GM18507 (cell line): Measurements from ENCODE around the gene DNAH10.

Experiments
- DNase-seq: peaks from one replicate; pipeline ENCODE4 v3.0.0; 2011; ENCODE audit warnings: low read depth; ENCODE audit not compliant: insufficient read length; ENCODE audit errors: extremely low spot score
- FAIRE-seq: peaks from 2 replicates; lab custom pipeline; 2011; peaks lifted over from hg19 to GRCh38; lab: Jason Lieb, UNC

DNAH10 gene

DNA sequence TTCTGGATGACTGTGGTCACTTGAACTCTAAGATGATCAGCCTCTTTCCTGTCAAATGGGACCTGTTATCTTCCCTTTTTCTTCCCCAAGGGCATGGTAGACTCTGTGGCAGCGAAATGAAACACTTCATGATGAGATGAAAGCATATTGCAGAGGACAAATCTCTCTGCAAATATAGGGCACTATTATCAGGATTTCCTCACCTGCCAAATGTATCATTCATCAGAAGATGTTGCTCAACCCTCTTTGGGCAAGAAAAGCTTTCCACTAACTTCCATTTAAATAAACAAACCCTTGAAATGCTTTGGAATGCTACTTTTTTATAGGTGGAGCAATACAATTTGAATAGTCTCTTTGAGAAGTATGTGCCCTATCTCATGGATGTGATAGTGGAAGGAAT, 105.0 kb downstream of the DNAH10 start:
- FAIRE-seq (no peak), DNase-seq (no peak)

DNA sequence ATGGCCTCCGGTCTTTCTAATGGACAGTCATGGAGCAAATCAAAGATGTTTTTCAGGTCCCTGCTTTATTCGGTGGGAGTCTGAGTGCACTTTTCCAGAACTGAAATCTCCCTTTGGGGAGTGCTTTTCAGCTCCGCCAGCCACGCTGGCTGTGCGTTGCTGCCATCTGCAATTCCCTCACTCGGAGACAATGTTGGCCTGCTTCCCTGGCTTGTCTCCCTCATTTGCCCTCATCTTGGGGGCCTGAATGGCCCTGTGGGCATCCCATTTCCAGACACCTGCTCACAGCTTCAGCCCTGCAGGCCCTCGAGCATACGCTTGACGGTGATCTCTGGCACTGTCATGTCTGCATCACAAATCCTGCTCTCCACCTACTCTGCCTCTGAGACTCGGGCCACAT, 106.7 kb downstream of the DNAH10 start:
- no peak for FAIRE-seq
- no peak for DNase-seq

DNA sequence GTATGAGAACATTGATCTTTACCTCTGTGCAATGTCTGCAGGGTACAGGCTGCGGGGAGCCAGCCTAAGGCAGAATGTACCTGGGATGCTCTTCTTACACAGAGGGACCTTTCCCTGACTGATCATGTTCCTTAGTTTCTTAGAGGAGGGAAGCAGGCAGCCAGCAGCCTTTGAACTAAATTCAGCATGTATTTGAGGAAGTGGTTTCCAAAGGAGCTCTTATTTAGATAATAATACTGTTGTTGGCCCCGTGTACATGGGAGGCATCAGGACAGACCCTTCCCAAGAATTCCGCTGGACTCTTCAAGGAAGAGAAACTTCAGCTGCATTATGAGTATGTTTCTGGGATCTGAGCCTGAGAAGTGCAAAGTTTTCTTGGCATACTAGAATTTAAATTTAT, 111.7 kb downstream of the DNAH10 start:
- no peak for DNase-seq
- FAIRE-seq, result no peak

DNA sequence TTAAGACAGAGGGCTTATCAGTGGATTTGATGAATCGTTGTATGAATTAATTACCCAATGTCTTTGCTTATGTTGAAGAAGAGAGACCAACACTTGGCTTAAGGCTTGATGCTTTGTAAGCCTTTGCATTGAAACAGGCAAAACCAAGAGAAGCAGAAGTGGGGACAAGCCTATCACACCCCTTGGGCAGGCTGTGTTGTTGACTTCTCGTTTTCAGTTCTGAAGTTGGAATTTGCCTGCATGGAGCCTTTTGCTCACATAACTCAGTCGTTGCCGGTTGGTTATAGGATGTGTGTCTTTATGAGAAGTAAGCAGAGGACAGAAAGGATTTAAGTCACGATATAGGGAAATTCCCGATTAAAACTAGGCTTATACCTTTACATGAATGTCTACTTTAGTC, 115.9 kb downstream of the DNAH10 start:
- DNase-seq (no peak), FAIRE-seq (peak; percentile 33)

DNA sequence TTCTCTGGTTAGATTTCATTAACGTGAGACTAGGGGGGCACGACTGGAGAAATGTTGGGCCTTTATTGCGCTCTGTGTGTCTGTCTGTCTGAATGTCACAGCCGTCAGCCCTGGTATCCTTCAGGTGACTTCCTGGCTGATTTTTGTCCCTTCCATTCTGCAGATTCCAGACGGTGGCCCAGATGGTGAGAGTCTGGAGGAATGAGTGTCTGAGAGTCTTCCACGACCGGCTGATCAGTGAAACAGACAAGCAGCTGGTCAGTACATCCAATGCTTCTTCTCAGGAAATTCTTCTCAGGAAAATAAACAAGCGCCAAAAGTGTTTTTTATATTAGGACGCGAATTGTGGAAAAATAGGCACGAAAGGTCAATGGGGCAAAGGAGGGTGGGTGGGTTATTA, 117.0 kb downstream of the DNAH10 start:
- DNase-seq (no peak), FAIRE-seq (no peak)

DNA sequence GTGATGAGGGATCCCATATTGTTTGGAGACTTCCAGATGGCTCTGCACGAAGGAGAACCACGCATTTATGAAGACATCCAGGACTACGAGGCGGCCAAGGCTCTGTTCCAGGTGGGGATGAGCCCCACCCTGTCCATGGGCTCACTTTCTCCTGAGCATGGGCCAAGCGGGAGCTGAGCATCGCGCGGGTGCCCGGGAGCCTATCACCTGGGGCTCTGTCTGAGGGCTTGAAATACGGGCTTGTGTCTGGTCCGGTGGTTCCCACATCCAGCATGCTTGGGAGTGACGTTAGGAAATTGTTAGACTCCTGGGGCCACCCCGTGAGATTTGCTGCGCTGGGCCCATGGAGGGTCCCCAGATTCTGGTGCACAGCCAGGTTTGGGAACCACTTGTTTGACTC, 117.6 kb downstream of the DNAH10 start:
- DNase-seq, result no peak
- FAIRE-seq, result no peak

DNA sequence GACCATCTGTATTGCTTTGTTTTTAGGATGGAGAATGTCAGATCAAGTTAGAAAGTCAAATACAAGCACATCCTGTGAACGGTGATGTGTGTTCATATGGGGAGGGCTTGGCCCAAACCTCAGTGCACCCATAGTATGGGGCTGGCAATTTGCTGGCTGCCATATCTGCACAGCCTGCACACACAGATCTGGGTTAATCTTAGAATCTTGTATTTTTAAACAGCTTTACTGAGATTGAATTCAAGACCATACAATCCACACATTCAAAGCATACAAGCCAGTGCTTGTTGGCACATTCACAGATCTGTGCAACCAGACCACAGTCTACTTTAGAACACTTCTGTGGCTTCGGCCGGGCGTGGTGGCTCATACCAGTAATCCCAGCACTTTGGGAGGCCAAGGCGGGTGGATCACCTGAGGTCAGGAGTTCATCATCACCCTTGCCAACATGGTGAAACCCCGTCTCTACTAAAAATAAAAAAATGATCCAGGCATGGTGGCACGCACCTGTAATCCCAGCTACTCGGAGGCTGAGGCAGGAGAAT, 120.1 kb downstream of the DNAH10 start:
- FAIRE-seq (no peak), DNase-seq (no peak)

DNA sequence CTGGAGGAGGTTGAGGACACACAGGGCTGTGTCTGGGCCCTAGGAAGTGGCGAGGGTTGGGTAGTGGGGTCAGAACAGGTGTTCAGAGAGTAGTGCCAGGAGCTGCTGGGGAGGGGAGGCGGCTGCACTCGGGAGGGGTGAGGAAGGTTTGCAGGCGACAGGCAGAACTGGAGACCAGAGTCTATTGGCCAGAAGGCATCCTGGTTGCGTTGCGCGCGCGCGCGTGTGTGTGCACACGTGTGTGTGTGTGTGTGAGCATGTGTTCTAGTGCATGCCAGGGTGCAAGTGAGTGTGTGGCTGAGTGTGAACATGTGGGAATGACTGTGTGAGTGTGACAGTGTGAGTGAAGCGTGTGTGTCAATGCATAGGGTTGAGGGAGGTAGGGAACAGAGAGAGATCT, 124.2 kb downstream of the DNAH10 start:
- DNase-seq (no peak), FAIRE-seq (no peak)

DNA sequence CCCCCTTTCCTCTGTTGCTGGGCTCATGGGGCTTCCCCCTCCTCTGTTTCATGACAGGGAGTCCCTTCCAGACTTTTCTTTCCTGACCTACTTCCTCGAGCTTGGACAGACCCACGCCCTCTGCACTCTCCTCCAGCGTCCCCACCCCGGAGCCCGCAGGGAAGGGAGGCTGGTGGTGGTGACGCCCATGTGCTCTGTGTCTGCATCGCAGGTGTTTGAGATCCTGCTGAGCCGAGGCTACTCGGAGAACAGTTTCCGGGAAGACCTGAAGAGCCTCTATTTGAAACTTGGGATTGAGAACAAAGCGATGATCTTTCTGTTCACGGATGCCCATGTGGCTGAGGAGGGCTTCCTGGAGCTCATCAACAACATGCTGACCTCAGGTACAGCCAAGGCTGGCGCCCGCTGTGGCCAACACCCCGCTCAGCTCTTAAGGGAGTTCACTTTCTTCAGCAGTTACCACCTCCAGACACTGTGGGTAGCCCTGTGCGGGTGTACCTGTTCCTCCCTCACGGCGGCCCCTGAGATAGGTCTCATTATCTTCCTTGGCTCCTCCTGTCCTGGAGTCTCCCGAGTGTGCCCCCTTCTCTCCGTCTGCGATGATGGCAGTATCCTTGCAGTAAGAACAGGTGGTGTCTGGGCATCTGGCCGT, 125.0 kb downstream of the DNAH10 start:
- FAIRE-seq (no peak), DNase-seq (no peak)

DNA sequence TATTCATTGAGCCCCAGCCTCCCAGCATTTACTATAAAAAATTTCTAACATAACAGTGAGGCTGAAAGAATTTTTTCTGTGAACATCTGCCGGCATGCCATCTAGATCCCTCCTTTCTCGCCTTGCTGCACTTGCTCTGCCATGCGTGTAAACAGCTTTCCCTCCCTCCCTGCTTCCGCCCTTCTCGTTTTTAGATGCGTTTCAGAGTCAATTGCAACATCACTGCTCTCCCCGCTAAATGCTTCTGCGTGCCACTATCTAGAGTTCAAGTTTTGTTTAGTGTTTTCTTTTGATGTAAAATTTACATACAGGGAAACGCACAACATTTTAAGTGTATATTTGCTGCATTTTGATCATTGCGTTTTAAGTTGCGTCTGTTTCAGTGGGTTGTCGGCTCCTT, 126.9 kb downstream of the DNAH10 start:
- FAIRE-seq (no peak), DNase-seq (no peak)

DNA sequence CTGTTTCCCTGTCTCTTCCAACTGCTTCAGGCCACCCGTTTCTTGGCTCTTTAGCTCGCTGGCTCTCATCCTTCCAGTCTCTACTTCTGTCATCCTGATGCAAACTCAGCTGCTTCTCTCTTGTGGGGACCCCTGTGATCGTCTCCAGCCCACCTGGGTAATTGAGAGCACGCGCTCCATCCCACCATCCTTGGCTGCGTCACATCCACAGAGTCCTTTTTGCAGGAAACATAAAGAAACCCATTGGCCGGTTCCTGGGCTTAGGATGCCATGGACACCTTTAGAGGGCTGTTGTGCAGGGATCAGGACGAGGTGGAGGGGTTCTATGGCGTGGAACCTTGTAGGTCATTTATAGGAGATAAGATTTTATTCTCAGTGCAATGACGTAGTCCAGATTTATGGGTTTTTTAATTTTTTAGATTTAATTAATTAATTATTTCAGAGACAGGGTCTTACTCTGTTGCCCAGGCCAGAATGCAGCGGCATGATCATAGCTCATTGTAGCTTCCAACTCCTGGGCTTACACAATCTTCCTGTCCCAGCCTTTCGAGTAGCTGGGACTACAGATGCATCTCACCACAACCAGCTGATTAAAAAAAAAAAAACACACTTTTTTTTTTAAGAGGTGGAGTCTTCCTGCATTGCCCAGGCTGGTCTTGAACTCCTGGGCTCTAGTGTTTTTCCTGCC, 127.9 kb downstream of the DNAH10 start:
- FAIRE-seq (no peak), DNase-seq (no peak)

DNA sequence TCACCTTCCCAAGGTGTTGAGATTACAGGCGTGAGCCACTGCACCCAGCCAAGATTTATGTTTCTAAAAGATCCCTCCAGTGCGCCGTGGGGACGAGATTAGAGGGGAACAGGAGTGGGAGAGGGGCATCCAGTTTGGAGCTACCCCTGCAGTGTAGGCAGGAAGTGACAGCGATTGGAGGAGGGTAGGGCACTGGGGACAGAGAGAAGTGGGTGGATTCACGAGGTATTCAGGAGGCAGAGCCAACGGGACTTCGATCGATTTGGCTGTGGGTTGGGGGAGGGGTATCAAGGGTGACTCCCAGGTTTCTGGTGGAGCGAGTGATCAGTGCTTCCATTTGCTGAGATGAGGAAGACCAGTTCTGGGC, 128.4 kb downstream of the DNAH10 start:
- FAIRE-seq (no peak), DNase-seq (no peak)

DNA sequence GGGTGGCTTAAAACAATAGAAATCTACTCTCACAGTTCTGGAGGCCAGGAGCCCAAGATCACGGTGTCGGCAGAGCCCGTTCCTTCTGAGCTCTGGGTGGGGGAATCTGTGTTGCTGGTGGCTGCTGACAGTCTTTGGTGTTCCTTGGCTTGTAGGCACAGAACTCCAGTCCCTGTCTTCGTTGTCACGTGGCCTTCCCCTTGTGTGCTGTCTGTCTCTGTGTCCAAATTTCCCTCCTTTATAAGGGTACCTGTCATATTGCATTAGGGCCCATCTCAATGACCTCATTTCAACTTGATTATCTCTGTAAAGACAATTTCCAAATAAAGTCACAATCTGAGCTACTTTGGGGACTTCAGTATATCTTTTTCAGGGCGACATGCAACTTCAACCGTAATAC, 128.9 kb downstream of the DNAH10 start:
- FAIRE-seq (no peak), DNase-seq (no peak)

DNA sequence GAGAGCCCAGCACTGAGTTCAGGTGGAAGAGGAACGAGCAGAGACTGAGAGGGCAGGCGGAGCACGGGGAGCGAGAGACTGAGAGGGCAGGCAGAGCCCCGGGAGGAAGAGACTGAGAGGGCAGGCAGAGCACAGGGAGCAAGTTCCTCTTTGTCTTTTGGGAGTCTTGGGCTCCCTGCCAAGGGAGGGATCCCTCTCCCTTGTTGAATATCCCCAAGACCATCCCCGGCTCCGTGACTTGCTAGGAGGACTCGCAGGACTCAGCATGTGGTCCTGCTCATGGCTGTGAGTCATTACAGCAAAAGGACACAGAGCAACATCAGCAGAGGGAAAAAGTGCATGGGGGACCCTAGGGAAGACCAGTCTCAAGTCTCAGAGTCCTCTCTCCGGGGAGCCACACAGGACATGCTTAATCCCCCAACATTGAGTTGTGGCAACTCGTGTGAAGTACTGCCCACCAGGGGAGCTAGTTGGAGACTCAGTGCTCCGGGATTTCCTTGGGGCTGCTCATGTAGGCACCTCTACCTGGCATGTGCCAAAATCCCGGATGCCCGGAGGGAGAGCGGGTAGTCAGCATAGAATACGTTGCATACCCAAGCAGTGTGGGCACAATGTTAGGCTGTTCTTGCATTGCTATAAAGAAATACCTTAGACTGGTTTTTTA, 129.5 kb downstream of the DNAH10 start:
- no peak for FAIRE-seq
- DNase-seq, result no peak

DNA sequence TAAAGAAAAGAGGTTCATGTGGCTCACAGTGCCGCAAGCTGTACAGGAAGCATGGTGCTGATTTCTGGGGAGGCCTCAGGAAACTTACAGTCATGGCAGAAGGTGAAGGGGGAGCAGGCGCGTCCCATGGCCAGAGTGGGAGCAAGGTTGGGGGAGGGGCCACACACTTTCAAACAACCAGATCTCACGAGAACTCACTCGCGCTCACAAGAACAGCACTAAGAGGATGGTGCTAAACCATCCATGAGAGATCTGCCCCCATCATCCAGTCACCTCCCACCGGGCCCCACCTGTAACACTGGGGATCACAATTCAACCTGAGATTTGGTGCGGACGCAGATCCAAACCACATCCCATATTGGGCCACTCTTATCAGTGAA, 130.1 kb downstream of the DNAH10 start:
- no peak for FAIRE-seq
- DNase-seq, result no peak

DNA sequence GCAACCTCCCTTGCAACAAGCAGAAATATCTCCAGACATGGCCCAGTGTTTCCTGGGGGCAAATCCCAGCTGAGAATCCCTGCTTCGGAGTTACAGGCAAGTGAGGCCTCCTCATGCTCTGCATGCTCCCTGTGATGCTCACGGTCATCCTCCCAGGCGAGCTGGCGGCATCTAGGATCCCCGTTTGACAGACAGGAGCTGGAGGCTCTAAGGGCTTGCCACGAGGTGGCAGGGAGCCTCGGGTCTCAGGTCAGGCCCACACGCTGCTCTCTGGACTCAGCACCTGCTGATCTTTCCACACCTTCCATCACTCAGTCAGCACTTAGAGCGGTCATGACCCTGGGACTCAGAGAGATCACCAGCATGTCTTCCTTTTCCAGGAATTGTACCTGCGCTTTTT, 130.8 kb downstream of the DNAH10 start:
- DNase-seq (no peak), FAIRE-seq (no peak)

DNA sequence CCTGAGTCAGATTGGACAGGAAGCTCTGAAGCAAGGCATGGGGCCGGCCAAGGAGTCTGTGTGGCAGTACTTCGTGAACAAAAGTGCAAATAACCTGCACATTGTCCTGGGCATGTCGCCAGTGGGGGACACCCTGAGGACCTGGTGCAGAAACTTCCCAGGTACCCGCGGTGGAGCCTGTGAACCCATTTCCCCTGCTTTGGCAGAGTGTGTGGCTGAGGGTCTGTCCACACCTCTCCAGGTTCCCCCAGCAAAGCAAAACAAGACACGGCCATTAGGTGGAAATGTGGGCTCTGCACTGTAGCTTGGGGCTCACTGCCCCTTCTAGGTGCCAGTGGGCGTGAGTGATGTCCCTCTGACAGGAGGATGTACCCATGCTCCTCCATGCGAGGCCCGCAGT, 131.2 kb downstream of the DNAH10 start:
- DNase-seq (no peak), FAIRE-seq (no peak)

DNA sequence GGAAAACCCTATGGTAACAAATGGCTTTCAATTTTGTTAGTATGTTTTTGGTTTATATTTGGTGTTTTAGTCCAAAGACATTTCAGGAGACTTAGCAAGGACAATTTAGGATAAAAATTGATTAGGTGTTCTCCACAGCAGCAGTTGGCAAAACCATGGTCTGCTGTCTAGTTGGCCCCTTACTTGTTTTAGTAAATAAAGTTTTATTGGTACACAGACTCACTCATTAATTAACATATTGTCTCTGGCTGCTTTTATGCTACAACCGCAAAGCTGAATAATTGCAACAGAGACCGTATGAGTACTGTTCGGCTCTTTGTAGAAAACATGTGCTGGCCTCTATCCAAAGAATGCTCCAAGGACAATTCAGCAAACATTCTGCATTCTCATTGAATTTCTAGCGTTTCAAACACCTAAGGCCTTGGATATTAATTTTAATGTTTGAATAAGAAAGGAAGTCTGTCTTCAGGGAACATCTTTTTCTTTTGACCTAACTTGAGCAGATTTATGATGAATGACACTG, 132.8 kb downstream of the DNAH10 start:
- DNase-seq, result no peak
- no peak for FAIRE-seq

DNA sequence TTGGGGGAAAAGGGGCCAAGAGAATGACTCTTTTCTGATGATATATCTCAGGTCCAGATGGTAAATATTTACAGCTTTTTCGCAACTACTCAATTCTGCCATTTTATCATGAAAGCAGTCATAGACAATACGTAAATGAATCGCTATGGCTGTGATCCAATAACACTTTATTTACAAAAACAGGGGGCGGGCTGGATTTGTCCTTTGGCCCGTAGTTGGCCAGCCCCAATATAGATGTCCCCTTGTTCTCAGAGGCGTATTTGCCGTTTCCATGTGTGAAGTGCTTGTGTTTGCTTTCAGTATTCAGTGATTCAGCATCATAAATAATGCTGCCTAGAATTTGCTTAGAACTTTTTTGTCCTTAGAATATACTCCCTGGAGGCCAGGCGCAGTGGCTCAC, 133.3 kb downstream of the DNAH10 start:
- DNase-seq, result no peak
- FAIRE-seq, result no peak

DNA sequence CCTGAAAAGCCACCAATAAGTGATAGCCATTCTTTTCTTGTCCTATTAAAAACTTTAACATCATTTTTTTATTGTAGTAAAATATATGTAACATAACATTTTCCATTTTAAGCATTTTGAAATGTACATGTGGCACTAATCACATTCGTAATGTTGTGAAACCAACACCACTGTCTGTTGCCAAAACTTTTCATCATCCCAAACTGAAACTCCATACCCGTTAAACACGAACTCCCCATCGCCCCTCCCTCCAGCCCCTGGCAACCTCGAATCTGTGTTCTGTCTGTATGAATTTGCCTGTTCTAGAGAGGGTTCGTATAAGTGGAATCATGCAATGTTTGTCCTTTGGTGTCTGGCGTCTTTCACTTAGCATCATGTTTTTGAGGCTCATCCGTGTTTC, 134.7 kb downstream of the DNAH10 start:
- DNase-seq, result no peak
- FAIRE-seq, result no peak

DNA sequence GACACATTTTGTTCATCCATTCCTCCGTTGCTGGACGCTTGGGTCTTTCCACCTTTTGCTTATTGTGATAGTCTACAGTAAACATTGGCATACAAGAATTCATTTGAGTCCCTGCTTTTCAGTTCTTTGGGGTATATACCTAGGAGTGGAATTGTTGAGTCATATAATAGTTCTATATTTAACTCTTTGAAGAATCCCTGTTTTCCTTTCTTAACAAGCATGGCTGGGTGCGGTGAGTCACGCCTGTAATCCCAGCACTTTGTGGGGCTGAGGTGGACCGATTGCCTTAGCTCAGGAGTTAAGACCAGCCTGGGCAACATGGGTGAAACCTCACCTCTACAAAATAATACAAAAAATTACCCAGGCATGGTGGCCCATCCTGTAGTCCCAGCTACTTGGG, 135.1 kb downstream of the DNAH10 start:
- DNase-seq (no peak), FAIRE-seq (no peak)
